RPMI8226 (cell line): ENCODE data around the gene TBXT.

Experiments used
- DNase-seq: peaks from one replicate; pipeline ENCODE4 v3.0.0-alpha.2; 2015

TBXT gene

GRCh38 chr6:166112580-166112979 is 55.1 kb downstream of the TBXT start:
- no peak for DNase-seq

DNA sequence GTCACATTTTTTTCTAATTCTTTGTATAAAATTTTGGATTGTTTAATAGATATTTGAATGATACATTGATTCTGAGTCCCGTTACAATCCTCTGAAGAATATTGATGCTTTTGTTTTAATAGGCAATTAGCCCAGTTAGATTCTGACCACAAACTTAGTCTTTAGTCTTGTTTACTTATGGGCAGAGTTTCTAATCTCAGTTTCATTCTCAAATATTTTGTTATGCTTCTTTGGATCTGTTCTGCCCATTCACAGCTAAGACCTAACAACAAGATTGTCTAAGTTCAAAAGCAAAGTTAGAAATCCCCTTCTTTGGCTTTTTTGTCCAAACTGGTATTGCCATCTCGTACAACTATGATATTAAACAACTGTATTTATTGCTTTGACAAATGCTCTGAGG is 58.0 kb downstream of the TBXT start:
- no peak for DNase-seq
